Activated T-cell treated with anti-CD3 and anti-CD28 coated beads, Interleukin-2, amount 50 U/mL, for 24 hours (primary cell): ENCODE measurements around the gene CYLD.
A peak's percentile ranks its signal among the peaks of the same experiment; 100 is the strongest.

Experiments used
- DNase-seq: peaks from one replicate; pipeline ENCODE4 v3.0.0-alpha.2; 2020
- H3K27ac Mint-ChIP-seq: 2 replicates; pipeline ENCODE4 v1.8.0; 2020; ENCODE audit warnings: mild to moderate bottlenecking, mixed read lengths
- H3K27me3 Mint-ChIP-seq: 2 replicates; pipeline ENCODE4 v1.8.0; 2020; ENCODE audit warnings: mixed read lengths
- H3K36me3 Mint-ChIP-seq: 2 replicates; pipeline ENCODE4 v1.8.0; 2020; ENCODE audit warnings: low read depth, mixed read lengths
- H3K4me1 Mint-ChIP-seq: 2 replicates; pipeline ENCODE4 v1.8.0; 2020; ENCODE audit warnings: low read depth, mixed read lengths
- H3K4me3 Mint-ChIP-seq: 2 replicates; pipeline ENCODE4 v1.8.0; 2020; ENCODE audit warnings: mild to moderate bottlenecking, moderate library complexity, mixed read lengths
- H3K9me3 Mint-ChIP-seq: 2 replicates; pipeline ENCODE4 v1.8.0; 2020; ENCODE audit warnings: mixed read lengths

Gene CYLD

DNA sequence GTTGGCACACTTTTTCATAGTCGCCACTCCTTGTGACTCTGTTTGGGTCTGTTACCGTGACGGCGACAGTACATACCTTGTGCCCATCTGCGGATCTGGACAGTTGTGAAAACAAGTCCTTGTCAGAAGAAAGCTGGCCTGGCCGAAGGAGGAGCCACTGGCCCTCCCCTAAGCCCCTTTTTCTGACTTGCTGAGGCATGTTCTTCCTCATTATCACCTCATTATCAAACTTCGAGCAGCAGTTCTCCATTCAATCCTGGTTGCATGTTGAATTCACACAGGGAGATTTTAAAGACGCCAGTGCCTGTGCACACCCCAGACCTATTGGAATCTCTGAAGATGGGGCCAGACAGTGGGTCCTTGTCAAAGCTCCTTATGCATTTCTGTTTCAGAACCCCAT lies 61.1 kb downstream of the CYLD start:
- Mint-ChIP-seq H3K36me3 (peaks cover 31% of the 10 kb centered on the region), H3K27ac (peak overlapping the region; percentile 62), H3K4me1 (peaks cover 14% of the 10 kb centered on the region), H3K27me3 (no peaks in the 10 kb centered on the region), H3K9me3 (no peaks in the 10 kb centered on the region), H3K4me3 (no peak overlapping the region)
- DNase-seq: no peak

DNA sequence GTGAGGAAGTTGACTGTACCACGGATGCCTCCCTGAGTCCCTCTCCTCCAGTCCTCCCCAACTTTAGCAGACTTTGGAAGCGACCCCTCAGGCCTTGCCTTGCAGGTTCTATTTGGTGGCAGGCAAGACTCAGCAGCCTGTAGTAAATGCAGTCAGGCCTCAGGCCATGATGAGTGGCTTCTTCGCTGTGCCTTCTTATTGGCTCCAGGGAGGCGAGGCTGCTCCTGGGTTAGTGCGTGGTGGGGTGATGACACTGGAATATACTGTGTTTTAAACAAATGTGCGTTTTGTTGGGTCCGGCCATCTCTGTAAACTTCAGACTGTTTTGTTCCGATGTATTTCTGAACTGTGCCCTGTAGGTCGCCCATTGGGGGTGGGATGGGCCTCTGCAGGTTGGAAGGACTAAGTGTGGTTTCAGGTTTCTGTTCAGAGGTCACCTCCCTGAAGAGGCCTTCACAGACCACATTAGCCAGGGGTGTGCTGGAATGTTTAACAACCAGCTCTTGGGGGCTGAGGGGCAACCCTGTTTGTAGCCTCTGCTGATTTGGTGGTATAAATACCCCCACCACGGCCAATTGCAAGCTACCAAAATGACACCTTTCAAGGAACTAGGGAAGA lies 62.5 kb downstream of the CYLD start:
- Mint-ChIP-seq H3K4me3 (no peak overlapping the region), H3K9me3 (no peaks in the 10 kb centered on the region), H3K27ac (no peak overlapping the region), H3K27me3 (no peaks in the 10 kb centered on the region), H3K36me3 (peaks cover 17% of the 10 kb centered on the region), H3K4me1 (peaks cover 14% of the 10 kb centered on the region)
- DNase-seq: no peak

DNA sequence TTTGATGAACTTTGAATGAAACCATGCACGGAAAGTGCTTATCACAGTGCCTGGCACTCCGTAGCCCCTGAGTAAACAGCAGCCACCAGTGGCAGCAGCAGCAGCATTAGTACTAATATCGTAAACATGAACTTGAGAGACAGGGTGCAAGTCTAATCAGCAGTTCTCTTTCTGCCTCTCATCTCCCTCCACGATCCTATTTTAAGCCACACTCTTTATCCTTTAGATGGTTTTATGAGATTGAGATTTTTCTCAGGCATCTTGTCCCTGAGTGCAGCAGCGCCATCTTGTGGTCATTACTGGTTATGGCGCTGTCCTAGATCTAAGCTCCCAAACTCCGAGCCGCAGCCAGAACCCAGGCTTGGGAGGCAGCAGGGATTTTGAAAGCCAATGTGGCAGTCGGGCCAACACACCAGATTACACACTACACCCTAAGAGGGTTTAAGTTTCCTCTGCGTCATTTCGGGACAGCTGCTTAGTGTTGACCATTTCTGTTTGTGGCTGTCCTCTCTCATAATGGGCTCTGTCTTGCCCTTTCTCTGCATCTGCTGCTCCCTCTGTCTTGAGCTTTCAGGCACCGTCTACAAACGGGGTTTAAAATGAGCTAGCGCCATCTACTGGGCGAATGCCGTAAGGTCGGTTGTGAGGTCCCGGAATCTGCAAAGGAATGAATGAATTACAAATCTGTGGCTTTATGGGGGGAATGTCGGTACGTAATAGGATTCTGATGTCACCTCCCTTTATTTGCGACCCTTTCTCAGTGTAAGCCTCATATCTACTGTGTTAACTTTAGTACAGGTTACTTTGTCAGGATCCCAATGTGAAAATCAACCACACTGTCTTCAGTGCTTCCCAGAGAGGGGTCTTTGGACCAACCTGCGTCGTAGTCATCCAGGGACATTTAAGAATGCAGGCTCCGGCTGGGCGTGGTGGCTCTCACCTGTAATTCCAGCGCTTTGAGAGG lies 64.5 kb downstream of the CYLD start:
- Mint-ChIP-seq H3K4me3 (peak overlapping the region; percentile 73), H3K36me3 (peaks cover 6% of the 10 kb centered on the region), H3K27me3 (no peaks in the 10 kb centered on the region), H3K9me3 (no peaks in the 10 kb centered on the region), H3K27ac (peak overlapping the region; percentile 73), H3K4me1 (peaks cover 14% of the 10 kb centered on the region)
- peak; percentile 86 for DNase-seq

DNA sequence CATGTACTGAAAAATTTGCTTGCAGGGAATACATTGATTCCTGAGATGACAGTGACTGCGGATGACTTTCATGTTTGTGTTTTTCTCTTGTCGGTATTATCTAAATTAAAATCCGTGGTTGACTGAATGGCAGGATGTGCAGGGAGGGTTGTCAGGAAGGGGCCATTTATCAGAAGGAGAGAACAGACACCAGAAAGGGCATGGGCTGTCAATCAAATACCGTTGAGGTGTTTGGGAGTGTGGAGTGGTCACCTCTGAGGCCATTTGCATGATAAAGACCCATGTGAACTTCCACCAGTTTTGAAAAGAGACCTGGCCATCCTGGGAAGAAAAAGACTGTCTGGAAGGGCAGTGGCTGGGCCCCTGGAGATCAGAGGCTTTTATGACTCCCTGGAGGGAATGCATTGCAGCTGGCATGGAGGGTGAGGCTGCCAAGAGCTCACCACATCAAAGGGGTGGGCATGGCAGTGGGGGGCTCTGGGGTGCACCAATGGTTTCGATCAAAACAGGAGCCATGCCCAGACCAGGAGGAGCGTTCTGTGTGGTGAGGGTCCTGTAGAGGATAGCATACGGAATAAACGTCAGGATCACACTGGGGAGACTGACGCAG lies 67.1 kb downstream of the CYLD start:
- Mint-ChIP-seq H3K4me3 (no peak overlapping the region), H3K27ac (peak overlapping the region; percentile 9)

DNA sequence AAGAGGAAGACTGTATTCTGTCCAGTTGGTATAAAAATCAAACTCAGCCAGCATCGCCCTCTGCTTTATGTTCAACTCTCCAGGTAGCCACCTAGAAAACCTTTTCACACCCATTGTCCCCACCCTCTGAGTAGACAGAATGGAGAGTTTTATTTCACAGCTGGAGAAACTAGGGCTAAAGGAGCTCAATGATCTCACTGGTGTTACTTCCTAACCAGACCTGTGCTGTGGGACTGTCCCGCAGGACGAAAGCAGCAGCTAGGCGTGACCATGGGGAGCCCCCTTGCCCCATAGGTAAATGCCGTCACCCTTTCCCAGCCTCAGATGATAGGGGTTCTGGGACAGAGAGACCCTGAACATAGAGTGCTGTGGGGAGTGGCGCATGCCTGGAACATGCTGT lies 67.7 kb downstream of the CYLD start:
- H3K27me3 Mint-ChIP-seq: no peaks in the 10 kb centered on the region
- H3K4me1 Mint-ChIP-seq: peaks cover 14% of the 10 kb centered on the region
- no peak for DNase-seq
- H3K9me3 Mint-ChIP-seq: no peaks in the 10 kb centered on the region
- H3K27ac Mint-ChIP-seq: no peak overlapping the region
- no peak overlapping the region for H3K4me3 Mint-ChIP-seq
- H3K36me3 Mint-ChIP-seq: no peaks in the 10 kb centered on the region

More for the DNA sequence above, 67.1 kb downstream of the CYLD start:
- H3K9me3 Mint-ChIP-seq: no peaks in the 10 kb centered on the region
- no peaks in the 10 kb centered on the region for H3K36me3 Mint-ChIP-seq
- H3K27me3 Mint-ChIP-seq: no peaks in the 10 kb centered on the region
- no peak for DNase-seq
- H3K4me1 Mint-ChIP-seq: peaks cover 14% of the 10 kb centered on the region

DNA sequence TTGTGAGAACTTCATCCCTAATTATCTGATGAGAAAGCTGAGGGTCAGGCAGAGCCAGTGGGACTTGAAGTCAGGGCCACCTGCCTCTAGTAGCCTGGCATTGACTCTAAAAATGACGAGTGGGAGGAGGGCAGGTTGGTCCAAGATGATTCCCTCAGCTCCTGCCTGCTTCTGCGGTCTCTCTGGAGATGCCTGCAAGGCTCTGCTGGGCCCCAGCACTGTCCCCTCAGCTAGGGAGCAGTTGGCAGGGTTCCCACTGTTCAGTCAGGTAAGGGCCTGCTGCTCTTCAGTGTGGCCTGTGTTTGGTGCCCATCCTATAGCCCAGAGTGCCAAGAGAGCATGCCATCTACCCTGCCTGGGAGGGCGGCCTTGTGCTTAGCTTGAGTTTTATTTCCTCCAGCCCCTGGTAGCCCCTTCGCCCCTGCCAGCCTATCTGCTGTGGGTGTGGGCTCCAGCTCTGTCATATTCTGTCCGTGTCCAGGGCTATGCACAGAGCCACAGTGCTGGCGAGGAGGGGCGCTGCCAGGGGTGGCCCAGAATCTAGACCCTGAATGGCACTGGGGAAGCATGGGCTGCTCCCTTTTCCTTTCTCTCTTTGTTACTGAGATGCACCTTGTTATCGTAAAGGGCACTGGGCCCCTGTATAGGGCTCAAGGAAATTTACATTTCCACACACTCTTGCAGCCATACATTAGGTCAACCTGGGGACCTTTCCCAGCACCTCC lies 68.5 kb downstream of the CYLD start:
- H3K36me3 Mint-ChIP-seq: no peaks in the 10 kb centered on the region
- peaks cover 14% of the 10 kb centered on the region for H3K4me1 Mint-ChIP-seq
- DNase-seq: no peak
- H3K4me3 Mint-ChIP-seq: no peak overlapping the region
- H3K27me3 Mint-ChIP-seq: no peaks in the 10 kb centered on the region
- H3K27ac Mint-ChIP-seq: no peak overlapping the region
- H3K9me3 Mint-ChIP-seq: no peaks in the 10 kb centered on the region

DNA sequence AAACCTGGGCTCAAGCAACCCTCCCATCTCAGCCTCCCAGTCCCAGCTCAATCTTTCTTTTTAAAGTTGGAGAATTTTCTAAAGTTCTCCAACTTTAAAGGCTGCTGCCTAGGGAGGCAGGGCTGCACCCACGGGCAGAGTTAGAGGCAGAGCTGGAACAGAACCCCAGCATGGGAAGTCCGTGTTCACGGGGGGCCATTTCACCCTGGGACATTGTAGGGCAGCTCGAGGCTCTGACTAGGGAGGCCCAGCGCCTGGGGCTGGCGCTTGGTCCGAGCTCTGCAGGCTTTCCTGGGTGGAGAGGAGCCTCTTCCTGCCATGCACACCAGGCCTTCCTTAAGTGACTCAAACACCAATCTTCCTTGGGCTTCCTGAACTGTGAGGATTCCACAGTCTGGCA lies 70.2 kb downstream of the CYLD start:
- H3K4me3 Mint-ChIP-seq: no peak overlapping the region
- DNase-seq: no peak
- no peaks in the 10 kb centered on the region for H3K9me3 Mint-ChIP-seq
- H3K36me3 Mint-ChIP-seq: no peaks in the 10 kb centered on the region
- no peaks in the 10 kb centered on the region for H3K27me3 Mint-ChIP-seq
- no peaks in the 10 kb centered on the region for H3K4me1 Mint-ChIP-seq
- H3K27ac Mint-ChIP-seq: no peak overlapping the region

DNA sequence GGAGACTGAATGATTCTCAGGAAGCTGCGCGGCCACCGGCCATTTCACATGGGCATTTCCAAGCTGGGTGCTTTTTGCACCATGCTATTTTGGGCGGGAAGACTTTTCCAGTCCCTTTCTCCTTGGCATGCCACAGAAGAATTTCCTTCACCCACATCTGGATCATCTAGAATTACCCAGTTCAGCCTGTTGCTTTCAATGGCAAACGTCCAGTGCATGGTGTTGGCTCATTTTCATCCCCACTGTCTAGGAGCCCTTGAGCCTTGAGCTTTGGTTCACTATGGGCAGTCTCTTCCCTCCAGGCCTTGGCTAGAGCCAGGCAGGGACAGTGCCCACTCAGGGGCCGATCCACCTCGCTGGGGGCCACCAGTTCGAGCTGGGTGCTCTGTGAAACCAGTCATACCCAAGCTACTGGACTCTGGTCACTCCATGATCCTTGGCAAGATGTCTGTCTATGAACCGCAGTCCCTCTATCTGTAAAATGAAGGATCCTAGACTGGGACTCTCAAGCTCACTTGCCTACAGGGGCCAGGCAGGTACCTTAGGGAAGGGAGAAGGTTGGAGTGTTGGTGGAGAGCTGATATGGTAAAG lies 71.1 kb downstream of the CYLD start:
- Mint-ChIP-seq H3K36me3 (no peaks in the 10 kb centered on the region), H3K4me3 (no peak overlapping the region), H3K4me1 (no peaks in the 10 kb centered on the region), H3K27me3 (no peaks in the 10 kb centered on the region), H3K9me3 (no peaks in the 10 kb centered on the region), H3K27ac (no peak overlapping the region)
- no peak for DNase-seq

DNA sequence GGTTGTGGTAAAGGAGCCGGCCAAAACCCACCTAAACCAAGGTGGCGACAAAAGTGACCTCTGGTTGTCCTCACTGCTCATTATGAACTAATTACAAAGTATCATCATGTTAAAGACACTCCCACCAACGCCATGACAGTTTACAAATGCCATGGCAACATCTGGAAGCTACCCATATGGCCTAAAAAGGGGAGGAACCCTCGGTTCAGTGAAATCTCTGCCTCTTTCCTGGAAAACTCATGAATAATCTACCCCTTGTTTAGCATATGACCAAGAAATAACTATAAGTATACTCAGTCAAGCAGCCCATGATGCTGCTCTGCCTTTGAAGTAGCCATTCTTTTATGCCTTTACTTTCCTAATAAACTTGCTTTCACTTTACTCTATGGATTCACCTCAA lies 72.2 kb downstream of the CYLD start:
- Mint-ChIP-seq H3K36me3 (no peaks in the 10 kb centered on the region), H3K27ac (no peak overlapping the region), H3K27me3 (no peaks in the 10 kb centered on the region), H3K9me3 (no peaks in the 10 kb centered on the region), H3K4me3 (no peak overlapping the region), H3K4me1 (no peaks in the 10 kb centered on the region)
- DNase-seq: no peak

DNA sequence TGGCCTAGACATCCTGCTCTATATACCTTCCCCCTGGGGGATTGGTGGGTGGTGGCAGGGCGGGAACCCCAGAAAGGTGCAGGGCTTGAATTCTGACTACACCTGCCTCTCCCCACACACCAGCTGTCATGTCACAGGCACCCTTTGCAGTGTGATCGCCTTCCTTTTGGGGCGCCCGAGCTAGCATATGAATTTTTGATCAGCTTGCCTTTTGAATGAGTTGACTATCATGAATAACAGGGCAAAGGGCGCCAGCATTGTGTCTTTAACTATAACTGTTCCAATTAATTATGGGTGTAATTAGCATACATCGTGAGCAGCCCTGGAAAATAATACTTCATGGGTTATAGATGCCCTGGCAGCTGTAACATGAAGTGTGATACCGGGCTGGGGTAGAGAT lies 72.7 kb downstream of the CYLD start:
- H3K36me3 Mint-ChIP-seq: no peaks in the 10 kb centered on the region
- H3K9me3 Mint-ChIP-seq: no peaks in the 10 kb centered on the region
- no peaks in the 10 kb centered on the region for H3K27me3 Mint-ChIP-seq
- no peaks in the 10 kb centered on the region for H3K4me1 Mint-ChIP-seq
- no peak overlapping the region for H3K27ac Mint-ChIP-seq
- DNase-seq: no peak
- H3K4me3 Mint-ChIP-seq: no peak overlapping the region

DNA sequence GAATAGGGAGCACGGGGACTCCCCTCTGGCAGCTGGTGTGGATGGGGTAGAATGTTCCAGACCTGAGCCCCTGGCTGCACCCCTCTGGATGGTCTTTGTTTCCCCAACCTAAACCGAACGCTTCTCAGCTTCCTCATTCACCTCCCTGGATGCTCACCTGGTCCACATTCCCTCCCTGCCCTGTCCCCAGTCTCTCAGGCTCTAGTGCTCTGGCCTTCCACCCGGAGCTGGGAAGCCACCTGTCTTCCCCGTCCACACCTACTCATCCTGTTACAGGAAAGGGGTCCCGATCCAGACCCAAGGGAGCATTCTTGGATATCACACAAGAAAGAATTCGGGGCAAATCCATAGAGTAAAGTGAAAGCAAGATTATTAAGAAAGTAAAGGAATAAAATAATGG lies 73.5 kb downstream of the CYLD start:
- no peak overlapping the region for H3K27ac Mint-ChIP-seq
- DNase-seq: no peak
- no peaks in the 10 kb centered on the region for H3K4me1 Mint-ChIP-seq
- H3K36me3 Mint-ChIP-seq: no peaks in the 10 kb centered on the region
- H3K9me3 Mint-ChIP-seq: no peaks in the 10 kb centered on the region
- no peaks in the 10 kb centered on the region for H3K27me3 Mint-ChIP-seq
- H3K4me3 Mint-ChIP-seq: no peak overlapping the region

DNA sequence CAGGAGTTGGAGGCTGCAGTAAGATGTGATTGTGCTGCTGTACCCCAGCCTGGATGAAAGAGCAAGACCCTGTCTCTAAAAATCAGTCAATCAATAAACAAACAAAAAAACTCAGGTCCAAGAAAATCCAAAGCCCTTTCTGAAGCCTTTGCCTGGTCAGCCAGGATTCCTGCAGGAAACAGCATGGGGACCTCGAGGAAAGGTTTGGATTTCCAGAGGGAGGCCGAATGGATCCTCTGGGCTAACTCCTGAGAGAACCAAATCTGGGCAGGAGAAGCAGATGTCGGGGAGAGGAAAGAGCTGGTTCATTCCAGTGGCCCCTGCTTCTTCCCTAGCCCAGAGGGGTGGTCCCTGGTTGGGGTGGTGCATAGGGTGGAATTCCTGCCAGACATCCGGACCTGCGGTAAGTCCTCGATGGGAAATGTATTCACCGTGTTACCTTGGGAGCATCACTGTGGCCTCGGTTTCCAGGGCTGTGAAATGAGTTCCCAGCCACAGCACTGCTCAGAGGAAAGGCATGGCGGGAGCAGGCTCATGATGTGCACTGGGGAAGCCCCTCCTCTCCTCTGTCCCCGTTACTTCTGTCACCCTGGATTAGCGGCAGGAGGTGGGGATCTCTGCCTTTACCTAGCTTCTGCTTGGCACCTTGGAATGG lies 75.1 kb downstream of the CYLD start:
- no peak overlapping the region for H3K27ac Mint-ChIP-seq
- no peaks in the 10 kb centered on the region for H3K9me3 Mint-ChIP-seq
- H3K36me3 Mint-ChIP-seq: no peaks in the 10 kb centered on the region
- no peaks in the 10 kb centered on the region for H3K27me3 Mint-ChIP-seq
- H3K4me3 Mint-ChIP-seq: no peak overlapping the region
- no peaks in the 10 kb centered on the region for H3K4me1 Mint-ChIP-seq
- no peak for DNase-seq

DNA sequence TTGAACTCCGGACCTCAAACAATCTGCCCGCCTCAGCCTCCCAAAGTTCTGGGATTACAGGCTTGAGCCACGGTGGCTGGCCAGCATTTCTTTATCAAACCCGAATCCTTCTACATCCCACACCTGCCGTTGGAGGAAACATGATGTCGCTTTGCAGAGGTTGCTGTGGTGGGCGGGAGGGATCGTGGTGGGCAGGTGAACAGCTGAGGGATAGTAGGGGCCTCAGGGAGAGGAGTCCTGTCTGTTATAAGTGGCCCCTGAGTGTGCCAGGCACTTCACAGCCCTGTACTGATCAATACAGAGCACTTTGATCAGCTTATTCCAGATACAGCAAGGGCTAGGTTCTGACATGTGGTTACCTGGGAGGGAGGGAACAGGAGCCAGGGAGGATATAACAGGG lies 76.5 kb downstream of the CYLD start:
- no peaks in the 10 kb centered on the region for H3K4me1 Mint-ChIP-seq
- H3K27me3 Mint-ChIP-seq: no peaks in the 10 kb centered on the region
- no peak for DNase-seq
- H3K4me3 Mint-ChIP-seq: no peak overlapping the region
- no peak overlapping the region for H3K27ac Mint-ChIP-seq
- H3K9me3 Mint-ChIP-seq: no peaks in the 10 kb centered on the region
- no peaks in the 10 kb centered on the region for H3K36me3 Mint-ChIP-seq

DNA sequence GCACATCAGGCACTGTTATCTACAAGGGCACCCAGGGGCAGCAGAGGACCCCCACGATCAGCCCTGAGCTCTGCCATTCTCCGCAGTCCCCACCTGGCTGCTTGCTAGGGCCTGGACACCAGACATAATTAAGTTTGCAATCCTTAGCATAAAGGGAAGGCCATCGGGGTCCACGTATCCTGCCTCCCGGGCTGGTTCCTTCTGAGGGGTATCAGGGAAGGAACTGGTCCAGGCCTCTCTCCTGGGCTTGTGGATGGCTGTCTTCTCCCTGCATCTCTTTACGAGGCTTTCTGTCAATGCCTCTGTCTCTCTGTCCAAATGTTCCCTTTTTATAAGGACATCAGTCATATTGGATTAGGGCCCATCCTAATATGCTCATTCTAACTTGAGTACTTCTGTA lies 77.8 kb downstream of the CYLD start:
- no peak for DNase-seq
- peaks cover 9% of the 10 kb centered on the region for H3K27me3 Mint-ChIP-seq
- no peaks in the 10 kb centered on the region for H3K4me1 Mint-ChIP-seq
- no peak overlapping the region for H3K4me3 Mint-ChIP-seq
- no peaks in the 10 kb centered on the region for H3K36me3 Mint-ChIP-seq
- no peak overlapping the region for H3K27ac Mint-ChIP-seq
- H3K9me3 Mint-ChIP-seq: no peaks in the 10 kb centered on the region
